Measurements from ENCODE around the gene TELO2. TPM values are rescaled to one million over a fixed set of nuclear protein-coding genes. Genes with fewer than 3 reads are reported as not detected.
A peak's percentile ranks its signal among the peaks of the same experiment; 100 is the strongest.
"Not testable (repeated sequence)": the region's sequence is repeated elsewhere in the genome, so short reads cannot be mapped to it uniquely, and the experiment has no call there.

Gene TELO2
- total RNA-seq, 4 donors from 2014 or later = 17.0 to 29.3 (median 21.4) TPM

- 63 to 68% methylated on average over 10 to 13 of the region's 15 CpGs for WGBS, 2 donors
- no peaks in the 10 kb centered on the region for H3K9me3 ChIP-seq
- no peaks in the 10 kb centered on the region for H3K36me3 ChIP-seq
- intact Hi-C loops (cut with DNase I) = no loop called here
- no peaks in the 10 kb centered on the region for H3K27me3 ChIP-seq
- DNase-seq = no peak
- peaks cover 14 to 49% (median 32%) of the 10 kb centered on the region in 3 donors for H3K4me1 ChIP-seq
- peak overlapping the region; percentile 66 to 93 (median 82) for H3K4me3 ChIP-seq
- TF ChIP-seq POLR2A (IDR thresholded peaks at IDR 0.05) (no peak), CTCF (IDR thresholded peaks at IDR 0.05) (no peak)
- peak overlapping the region; percentile 83 to 96 (median 92) for H3K27ac ChIP-seq
Measured at GRCh38 chr16:1475552-1476114, 17.5 kb upstream of the TELO2 start.

GRCh38 chr16:1477033-1477432, 16.1 kb upstream of the TELO2 start:
- WGBS, 2 donors = 88% methylated on average over 7 to 10 of the region's 10 CpGs
- DNase-seq = no peak
- Histone ChIP-seq H3K27me3 (peaks cover 0 to 9% (median 0%) of the 10 kb centered on the region in 4 donors), H3K36me3 (no peaks in the 10 kb centered on the region), H3K4me3 (no peak overlapping the region), H3K27ac (no peak overlapping the region), H3K4me1 (peaks cover 14 to 38% (median 19%) of the 10 kb centered on the region in 3 donors), H3K9me3 (no peaks in the 10 kb centered on the region)
- TF ChIP-seq POLR2A (IDR thresholded peaks at IDR 0.05) (no peak), CTCF (IDR thresholded peaks at IDR 0.05) (no peak)
- intact Hi-C loops (cut with DNase I) = no loop called here

GRCh38 chr16:1478937-1479336, 14.2 kb upstream of the TELO2 start:
- H3K27me3 ChIP-seq = peaks cover 0 to 10% (median 0%) of the 10 kb centered on the region in 4 donors

GRCh38 chr16:1481906-1482835, 11.0 kb upstream of the TELO2 start:
- TF ChIP-seq CTCF (IDR thresholded peaks at IDR 0.05) = no peak
- TF ChIP-seq POLR2A (IDR thresholded peaks at IDR 0.05) = no peak
- 47 to 78% methylated on average over 17 to 26 of the region's 28 CpGs for WGBS, 2 donors
- H3K4me1 ChIP-seq = peaks cover 0 to 13% (median 0%) of the 10 kb centered on the region in 3 donors
- H3K9me3 ChIP-seq = no peaks in the 10 kb centered on the region
- H3K27me3 ChIP-seq = peaks cover 0 to 10% (median 0%) of the 10 kb centered on the region in 4 donors
- no peak for DNase-seq
- H3K27ac ChIP-seq = no peak overlapping the region
- intact Hi-C loops (cut with DNase I) = no loop called here
- H3K4me3 ChIP-seq = no peak overlapping the region
- no peaks in the 10 kb centered on the region for H3K36me3 ChIP-seq

More at GRCh38 chr16:1478937-1479336, 14.2 kb upstream of the TELO2 start:
- 94 to 97% methylated on average over 9 of the region's 9 CpGs for WGBS, 2 donors
- H3K4me3 ChIP-seq; DNase-seq; H3K27ac ChIP-seq; H3K9me3 ChIP-seq; intact Hi-C loops (cut with DNase I); H3K36me3 ChIP-seq: not testable (repeated sequence)
- peaks cover 6 to 29% (median 9%) of the 10 kb centered on the region in 3 donors for H3K4me1 ChIP-seq

GRCh38 chr16:1485847-1486496, 7.2 kb upstream of the TELO2 start:
- Histone ChIP-seq H3K4me1 (peaks cover 0 to 13% (median 0%) of the 10 kb centered on the region in 3 donors), H3K4me3 (no peak overlapping the region), H3K36me3 (no peaks in the 10 kb centered on the region), H3K9me3 (no peaks in the 10 kb centered on the region), H3K27ac (no peak overlapping the region), H3K27me3 (peaks cover 0 to 10% (median 0%) of the 10 kb centered on the region in 4 donors)
- intact Hi-C loops (cut with DNase I) = no loop called here
- 92 to 97% methylated on average over 6 to 7 of the region's 40 CpGs for WGBS, 2 donors
- TF ChIP-seq POLR2A (IDR thresholded peaks at IDR 0.05) (no peak), CTCF (IDR thresholded peaks at IDR 0.05) (no peak)
- DNase-seq = no peak

Data from esophagus squamous epithelium (tissue), 5 donors.